ENCODE measurements around the gene RBMS2. TPM values are rescaled to one million over a fixed set of nuclear protein-coding genes. Genes with fewer than 3 reads are reported as not detected.

RBMS2 gene
- total and polyA plus RNA-seq, 9 of the 15 experiments (the other 6 are each of a cell fraction or from before 2014, with no cell fraction given) = 0.08 to 10.5 (median 0.31) TPM

- TF ChIP-seq, protein P1, sequence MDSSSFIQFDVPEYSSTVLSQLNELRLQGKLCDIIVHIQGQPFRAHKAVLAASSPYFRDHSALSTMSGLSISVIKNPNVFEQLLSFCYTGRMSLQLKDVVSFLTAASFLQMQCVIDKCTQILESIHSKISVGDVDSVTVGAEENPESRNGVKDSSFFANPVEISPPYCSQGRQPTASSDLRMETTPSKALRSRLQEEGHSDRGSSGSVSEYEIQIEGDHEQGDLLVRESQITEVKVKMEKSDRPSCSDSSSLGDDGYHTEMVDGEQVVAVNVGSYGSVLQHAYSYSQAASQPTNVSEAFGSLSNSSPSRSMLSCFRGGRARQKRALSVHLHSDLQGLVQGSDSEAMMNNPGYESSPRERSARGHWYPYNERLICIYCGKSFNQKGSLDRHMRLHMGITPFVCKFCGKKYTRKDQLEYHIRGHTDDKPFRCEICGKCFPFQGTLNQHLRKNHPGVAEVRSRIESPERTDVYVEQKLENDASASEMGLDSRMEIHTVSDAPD (CRISPR knock-in tag; IDR thresholded peaks at IDR 0.05) = no peak
- no peak for TF ChIP-seq ZNF668 (CRISPR knock-in tag; IDR thresholded peaks at IDR 0.05)
- peak; percentile 75 for TF ChIP-seq NFATC3 (IDR thresholded peaks at IDR 0.05)
- no peak for TF ChIP-seq CSDE1 (IDR thresholded peaks at IDR 0.05)
- no peak for TF ChIP-seq HOXB6 (CRISPR knock-in tag; IDR thresholded peaks at IDR 0.05; ENCODE audit: borderline replicate concordance)
- TF ChIP-seq, protein P2, sequence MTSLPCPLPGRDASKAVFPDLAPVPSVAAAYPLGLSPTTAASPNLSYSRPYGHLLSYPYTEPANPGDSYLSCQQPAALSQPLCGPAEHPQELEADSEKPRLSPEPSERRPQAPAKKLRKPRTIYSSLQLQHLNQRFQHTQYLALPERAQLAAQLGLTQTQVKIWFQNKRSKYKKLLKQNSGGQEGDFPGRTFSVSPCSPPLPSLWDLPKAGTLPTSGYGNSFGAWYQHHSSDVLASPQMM (CRISPR knock-in tag; IDR thresholded peaks at IDR 0.05) = no peak
- TF ChIP-seq SP1 (CRISPR knock-in tag; IDR thresholded peaks at IDR 0.05) = no peak; the same call in 1 of the 2 replicates
- TF ChIP-seq RBFOX2 (IDR thresholded peaks at IDR 0.05; ENCODE audit: low read depth, low read length) = peak; percentile 43; the same call in 1 of the 2 replicates
- TF ChIP-seq POLR2AphosphoS5 (IDR thresholded peaks at IDR 0.05; ENCODE audit: control insufficient read depth, insufficient read depth, low read depth, low read length) = no peak; the same call in 1 of the 2 replicates
- no peak for TF ChIP-seq FOS (IDR thresholded peaks at IDR 0.05; ENCODE audit: extremely low read depth, insufficient read length)
- TF ChIP-seq PHF20 (IDR thresholded peaks at IDR 0.05; ENCODE audit: partially characterized antibody) = no peak
- peak; percentile 0; the same call in 1 of the 2 replicates for TF ChIP-seq MAFF (IDR thresholded peaks at IDR 0.05; ENCODE audit: low read length)
- TF ChIP-seq ZNF232 (CRISPR knock-in tag; IDR thresholded peaks at IDR 0.05) = no peak
- TF ChIP-seq SP2 (IDR thresholded peaks at IDR 0.05; ENCODE audit: extremely low read depth, low read depth, low read length, poor library complexity, severe bottlenecking) = no peak
- TF ChIP-seq, protein P3, sequence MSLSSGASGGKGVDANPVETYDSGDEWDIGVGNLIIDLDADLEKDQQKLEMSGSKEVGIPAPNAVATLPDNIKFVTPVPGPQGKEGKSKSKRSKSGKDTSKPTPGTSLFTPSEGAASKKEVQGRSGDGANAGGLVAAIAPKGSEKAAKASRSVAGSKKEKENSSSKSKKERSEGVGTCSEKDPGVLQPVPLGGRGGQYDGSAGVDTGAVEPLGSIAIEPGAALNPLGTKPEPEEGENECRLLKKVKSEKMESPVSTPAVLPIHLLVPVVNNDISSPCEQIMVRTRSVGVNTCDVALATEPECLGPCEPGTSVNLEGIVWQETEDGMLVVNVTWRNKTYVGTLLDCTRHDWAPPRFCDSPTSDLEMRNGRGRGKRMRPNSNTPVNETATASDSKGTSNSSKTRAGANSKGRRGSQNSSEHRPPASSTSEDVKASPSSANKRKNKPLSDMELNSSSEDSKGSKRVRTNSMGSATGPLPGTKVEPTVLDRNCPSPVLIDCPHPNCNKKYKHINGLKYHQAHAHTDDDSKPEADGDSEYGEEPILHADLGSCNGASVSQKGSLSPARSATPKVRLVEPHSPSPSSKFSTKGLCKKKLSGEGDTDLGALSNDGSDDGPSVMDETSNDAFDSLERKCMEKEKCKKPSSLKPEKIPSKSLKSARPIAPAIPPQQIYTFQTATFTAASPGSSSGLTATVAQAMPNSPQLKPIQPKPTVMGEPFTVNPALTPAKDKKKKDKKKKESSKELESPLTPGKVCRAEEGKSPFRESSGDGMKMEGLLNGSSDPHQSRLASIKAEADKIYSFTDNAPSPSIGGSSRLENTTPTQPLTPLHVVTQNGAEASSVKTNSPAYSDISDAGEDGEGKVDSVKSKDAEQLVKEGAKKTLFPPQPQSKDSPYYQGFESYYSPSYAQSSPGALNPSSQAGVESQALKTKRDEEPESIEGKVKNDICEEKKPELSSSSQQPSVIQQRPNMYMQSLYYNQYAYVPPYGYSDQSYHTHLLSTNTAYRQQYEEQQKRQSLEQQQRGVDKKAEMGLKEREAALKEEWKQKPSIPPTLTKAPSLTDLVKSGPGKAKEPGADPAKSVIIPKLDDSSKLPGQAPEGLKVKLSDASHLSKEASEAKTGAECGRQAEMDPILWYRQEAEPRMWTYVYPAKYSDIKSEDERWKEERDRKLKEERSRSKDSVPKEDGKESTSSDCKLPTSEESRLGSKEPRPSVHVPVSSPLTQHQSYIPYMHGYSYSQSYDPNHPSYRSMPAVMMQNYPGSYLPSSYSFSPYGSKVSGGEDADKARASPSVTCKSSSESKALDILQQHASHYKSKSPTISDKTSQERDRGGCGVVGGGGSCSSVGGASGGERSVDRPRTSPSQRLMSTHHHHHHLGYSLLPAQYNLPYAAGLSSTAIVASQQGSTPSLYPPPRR (CRISPR knock-in tag; IDR thresholded peaks at IDR 0.05; ENCODE audit: borderline replicate concordance) = no peak
- TF ChIP-seq JUN (IDR thresholded peaks at IDR 0.05; ENCODE audit: borderline replicate concordance, low read depth, low read length) = no peak
- TF ChIP-seq JUN (CRISPR knock-in tag; IDR thresholded peaks at IDR 0.05; ENCODE audit: borderline replicate concordance) = 0 out of 2 replicates have a peak, but pooled peaks have one; percentile 29
- TF ChIP-seq CREM (IDR thresholded peaks at IDR 0.05; ENCODE audit: low read depth) = peak; percentile 58
- TF ChIP-seq ZBTB26 (CRISPR knock-in tag; IDR thresholded peaks at IDR 0.05) = peak; percentile 56; the same call in 1 of the 2 replicates
These were observed 114.4 kb downstream of the RBMS2 start (continued) for GRCh38 chr12:56635806-56636674.

All from K562 (cell line).